HepG2 (cell line): ENCODE results near the gene SNRPD3. TPM values are rescaled to one million over a fixed set of nuclear protein-coding genes. Genes with fewer than 3 reads are reported as not detected.

Experiments
- ATF4 ChIP-seq, 2 experiments: fragments of 450-650 bp in 1 of 2; sonication (generic) in 1 of 2; formaldehyde crosslinking; IDR thresholded peaks; 2 replicates each; pipeline versions ENCODE4 v1.5.0 to v1.8.0; 2020 to 2022; ENCODE audit warnings: mild to moderate bottlenecking in 1 of 2, missing genetic modification reagents in 1 of 2
- CENPX ChIP-seq: sonication (generic); formaldehyde crosslinking; IDR thresholded peaks from 2 replicates; pipeline ENCODE4 v1.9.0; 2021; ENCODE audit warnings: mild to moderate bottlenecking, missing genetic modification reagents, moderate library complexity
- HDAC6 ChIP-seq: fragments of 200-600 bp; sonication (generic); IDR thresholded peaks from 2 replicates; pipeline ENCODE4 v1.7.0; 2017; ENCODE audit warnings: mild to moderate bottlenecking, antibody characterized with exemption, low read length, low read depth
- JARID2 ChIP-seq: sonication (generic); formaldehyde crosslinking; IDR thresholded peaks from 2 replicates; pipeline ENCODE4 v1.8.1; 2023; ENCODE audit warnings: missing genetic modification reagents, inconsistent platforms; ENCODE audit not compliant: insufficient replicate concordance
- KLF15 ChIP-seq: sonication (generic); formaldehyde crosslinking; IDR thresholded peaks from 2 replicates; pipeline ENCODE4 v1.8.1; 2023; ENCODE audit warnings: borderline replicate concordance, mild to moderate bottlenecking, inconsistent platforms, missing genetic modification reagents, mixed read lengths
- KMT2A ChIP-seq: sonication (generic); formaldehyde crosslinking; IDR thresholded peaks from 2 replicates; pipeline ENCODE4 v1.4.0; 2020; ENCODE audit warnings: missing genetic modification reagents
- LRRFIP1 ChIP-seq: sonication (generic); formaldehyde crosslinking; conservative IDR thresholded peaks from 2 replicates; pipeline ENCODE4 v1.4.0; 2020; ENCODE audit warnings: missing genetic modification reagents
- MED13 ChIP-seq: sonication (generic); formaldehyde crosslinking; IDR thresholded peaks from 2 replicates; pipeline ENCODE4 v1.5.0; 2020; ENCODE audit warnings: missing genetic modification reagents
- RERE ChIP-seq: IDR thresholded peaks from 2 replicates; pipeline ENCODE4 v1.6.1; 2016; ENCODE audit warnings: low read depth, missing genetic modification reagents, missing compliant biosample characterization
- SKI ChIP-seq: fragments of 450-650 bp; IDR thresholded peaks from one replicate; pipeline ENCODE4 v1.6.1; 2018; ENCODE audit warnings: mild to moderate bottlenecking; ENCODE audit not compliant: partially characterized antibody
- XRCC5 ChIP-seq: fragments of 200-400 bp; formaldehyde crosslinking; optimal IDR thresholded peaks from 2 replicates; pipeline ENCODE3; 2017; ENCODE audit warnings: mild to moderate bottlenecking, low read length
- ZBTB43 ChIP-seq: sonication (generic); formaldehyde crosslinking; conservative IDR thresholded peaks from 2 replicates; pipeline ENCODE4 v1.4.0; 2020; ENCODE audit warnings: missing genetic modification reagents
- ZBTB44 ChIP-seq: sonication (generic); formaldehyde crosslinking; IDR thresholded peaks from 2 replicates; pipeline ENCODE4 v1.4.0; 2020; ENCODE audit warnings: missing genetic modification reagents
- ZFP82 ChIP-seq: sonication (generic); formaldehyde crosslinking; IDR thresholded peaks from 2 replicates; pipeline ENCODE4 v1.5.1; 2020; ENCODE audit warnings: mild to moderate bottlenecking, missing genetic modification reagents, borderline replicate concordance
- ZNF296 ChIP-seq: sonication (generic); formaldehyde crosslinking; conservative IDR thresholded peaks from 2 replicates; pipeline ENCODE4 v1.5.0; 2020; ENCODE audit warnings: mild to moderate bottlenecking, missing genetic modification reagents
- ZNF367 ChIP-seq: sonication (generic); formaldehyde crosslinking; IDR thresholded peaks from 2 replicates; pipeline ENCODE4 v1.4.0; 2020; ENCODE audit warnings: missing genetic modification reagents, borderline replicate concordance
- ZNF530 ChIP-seq: sonication (generic); formaldehyde crosslinking; IDR thresholded peaks from 2 replicates; pipeline ENCODE4 v1.5.0; 2020; ENCODE audit warnings: low read depth, mild to moderate bottlenecking, missing genetic modification reagents
- ZNF740 ChIP-seq: sonication (generic); formaldehyde crosslinking; IDR thresholded peaks from 2 replicates; pipeline ENCODE4 v1.4.0; 2020; ENCODE audit warnings: missing genetic modification reagents
- polyA plus RNA-seq, 8 experiments: library from polyadenylated mRNA; depleted of rRNA in 3 of 8; stranded (reverse) in 7 of 8; unstranded in 1 of 8; fragments of >200 nt; fragmentation: Illumina TruSeq in 4 of 8; extraction: Trizol in 4 of 8; gene quantifications; 2 replicates each; pipeline versions ENCODE4 v1.2.1 to v1.2.3, GENCODE V29; 2011 to 2016; ENCODE audit warnings: low read depth in 4 of 8, missing spikeins in 1 of 8, mixed read lengths in 1 of 8; ENCODE audit not compliant: insufficient read depth in 1 of 8
- total RNA-seq, 5 experiments: library from RNA; depleted of rRNA; stranded (reverse); fragments of >200 nt; fragmentation: Illumina TruSeq; extraction: Trizol; gene quantifications; 2 replicates each; pipeline ENCODE4 v1.2.3, GENCODE V29; 2016; ENCODE audit warnings: low read depth in 1 of 5

Gene SNRPD3
- total and polyA plus RNA-seq, 2 of the 13 experiments (the other 11 are each of a cell fraction or from before 2014, with no cell fraction given), result 110 to 209 TPM

- TF ChIP-seq XRCC5, result no peak
- TF ChIP-seq HDAC6, result no peak
- no peak for TF ChIP-seq ZBTB44
- TF ChIP-seq ZNF740 (CRISPR knock-in tag), result no peak
- no peak for TF ChIP-seq JARID2 (CRISPR knock-in tag)
- no peak for TF ChIP-seq CENPX (CRISPR knock-in tag)
- TF ChIP-seq KLF15, result no peak
- no peak for TF ChIP-seq ZNF296 (CRISPR knock-in tag)
- TF ChIP-seq ZNF530 (CRISPR knock-in tag), result no peak
- TF ChIP-seq ATF4 (CRISPR knock-in tag; IDR thresholded peaks at IDR 0.05), result 0 out of 4 replicates have a peak, but pooled peaks of 1 of the 2 experiments have one; percentile 17
- no peak for TF ChIP-seq SKI
- TF ChIP-seq LRRFIP1 (CRISPR knock-in tag), result no peak
- TF ChIP-seq ZFP82 (CRISPR knock-in tag), result no peak
- 0 out of 2 replicates have a peak, but pooled peaks have one; percentile 3 for TF ChIP-seq ZBTB43 (CRISPR knock-in tag)
- no peak for TF ChIP-seq KMT2A (CRISPR knock-in tag)
- TF ChIP-seq MED13 (CRISPR knock-in tag), result 0 out of 2 replicates have a peak, but pooled peaks have one; percentile 4
- TF ChIP-seq ZNF367 (CRISPR knock-in tag), result no peak
- TF ChIP-seq RERE, result 0 out of 2 replicates have a peak, but pooled peaks have one; percentile 8
Measured at GRCh38 chr22:24579258-24579601, 23.4 kb downstream of the SNRPD3 start (continued).
